Measurements from ENCODE around the gene NEAT1. TPM values are rescaled to one million over a fixed set of nuclear protein-coding genes. Genes with fewer than 3 reads are reported as not detected.
A peak's percentile ranks its signal among the peaks of the same experiment; 100 is the strongest.
"Not testable (repeated sequence)": the region's sequence is repeated elsewhere in the genome, so short reads cannot be mapped to it uniquely, and the experiment has no call there.

The NEAT1 gene
- polyA plus RNA-seq, 3 donors = 598 to 1,041 (median 691) TPM

DNA sequence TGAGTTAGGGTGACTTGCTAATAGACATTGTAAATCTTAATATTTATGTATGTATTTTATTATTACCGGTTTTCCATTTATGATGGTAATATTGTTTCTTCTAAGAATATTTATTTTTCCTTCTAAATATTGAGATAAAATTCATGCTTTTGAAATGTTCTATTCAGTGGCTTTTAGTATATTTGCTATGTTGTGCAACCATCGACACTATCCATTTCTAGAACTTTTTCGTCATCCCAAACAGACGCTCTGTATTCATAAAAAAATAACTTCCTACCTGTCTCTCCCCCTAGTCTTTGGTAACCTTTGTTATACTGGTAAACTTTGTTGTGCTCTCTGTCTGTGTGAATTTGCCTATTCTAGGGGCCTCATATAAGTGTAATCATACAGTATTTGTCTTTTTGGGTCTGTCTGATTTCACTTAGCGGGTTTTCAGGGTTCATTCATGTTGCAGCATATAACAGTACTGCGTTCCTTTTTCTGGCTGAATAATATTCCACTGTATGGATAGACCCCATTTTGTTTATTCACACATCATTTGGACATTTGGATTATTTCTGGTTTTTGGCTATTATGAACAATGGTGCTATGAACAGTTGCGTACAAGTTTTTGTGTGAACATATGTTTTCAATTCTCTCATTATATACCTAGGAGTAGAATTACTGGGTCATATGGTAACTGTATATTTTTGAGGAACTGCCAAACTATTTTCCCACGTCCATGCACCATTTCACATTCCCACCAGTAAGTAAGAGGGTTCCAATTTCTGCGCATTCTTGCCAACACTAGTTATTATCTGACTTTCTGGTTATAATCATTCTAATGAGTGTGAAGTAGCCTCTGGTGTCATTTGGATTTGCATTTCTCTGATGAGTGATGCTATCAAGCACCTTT, 15.9 kb downstream of the NEAT1 start:
- H3K27ac ChIP-seq (ENCODE audit: low read depth, low read length) = no peak overlapping the region
- 82 to 85% (median 82%) methylated on average over 9 of the region's 9 CpGs for WGBS, 3 donors

DNA sequence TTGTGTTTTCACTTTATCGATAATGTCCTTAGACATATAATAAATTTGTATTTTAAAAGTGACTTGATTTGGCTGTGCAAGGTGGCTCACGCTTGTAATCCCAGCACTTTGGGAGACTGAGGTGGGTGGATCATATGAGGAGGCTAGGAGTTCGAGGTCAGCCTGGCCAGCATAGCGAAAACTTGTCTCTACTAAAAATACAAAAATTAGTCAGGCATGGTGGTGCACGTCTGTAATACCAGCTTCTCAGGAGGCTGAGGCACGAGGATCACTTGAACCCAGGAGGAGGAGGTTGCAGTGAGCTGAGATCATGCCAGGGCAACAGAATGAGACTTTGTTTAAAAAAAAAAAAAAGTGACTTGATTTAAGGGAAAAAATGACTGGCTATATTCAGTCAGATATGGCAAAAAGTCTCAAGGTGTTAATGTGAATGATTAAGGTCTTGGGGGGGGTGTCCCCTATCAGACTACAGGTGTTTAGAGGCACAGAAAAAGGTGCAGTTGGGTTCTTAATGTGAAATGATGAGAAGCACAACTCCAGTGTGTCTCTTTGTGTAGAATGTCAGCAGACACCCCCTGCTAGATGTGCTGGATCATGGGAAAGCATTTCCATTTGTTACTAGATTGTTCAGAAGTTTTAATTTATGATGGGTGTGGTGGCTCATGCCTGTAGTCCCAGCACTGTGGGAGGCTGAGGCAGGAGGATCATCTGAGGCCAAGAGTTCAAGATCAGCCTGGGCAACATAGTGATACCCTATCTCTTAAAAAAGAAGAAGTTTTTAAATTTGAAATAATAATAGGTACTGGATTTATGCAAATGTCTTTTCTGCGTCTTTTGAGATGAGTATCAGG, 17.0 kb downstream of the NEAT1 start:
- H3K27ac ChIP-seq (ENCODE audit: low read depth, low read length) = no peak overlapping the region
- WGBS, 3 donors = 85 to 90% (median 88%) methylated on average over 7 of the region's 7 CpGs

DNA sequence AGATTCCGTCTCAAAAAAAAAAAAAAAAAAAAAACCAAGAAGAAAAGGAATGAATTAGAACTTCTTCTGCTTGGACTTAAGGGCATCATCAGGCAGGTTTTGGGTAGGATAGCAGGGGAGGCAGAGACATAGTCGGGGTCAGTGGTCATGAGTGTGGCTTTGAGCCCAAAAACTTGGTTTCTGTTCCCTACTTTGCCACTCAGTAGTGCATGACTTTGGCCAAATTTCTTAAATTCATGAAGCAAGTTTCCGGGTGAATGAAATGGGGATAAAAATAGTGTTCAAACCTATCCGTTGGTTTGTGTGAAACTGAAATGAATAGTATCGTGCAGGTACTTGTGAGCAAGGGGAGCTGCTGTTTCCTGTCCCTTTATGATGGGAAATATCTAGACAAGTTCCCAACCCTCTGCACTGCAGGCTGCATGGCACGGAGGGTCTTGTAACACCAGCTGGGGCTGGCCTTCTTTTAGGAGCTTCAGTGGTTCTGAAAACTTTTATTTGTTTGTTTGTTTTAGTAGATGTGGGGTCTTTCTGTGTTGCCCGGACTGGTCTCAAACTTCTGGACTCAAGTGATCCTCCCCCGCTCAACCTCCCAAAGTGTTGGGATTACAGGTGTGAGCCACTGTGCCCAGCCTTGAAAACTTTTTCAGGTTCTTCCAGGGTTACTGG, 18.4 kb downstream of the NEAT1 start:
- 63 to 85% (median 66%) methylated on average over 8 of the region's 8 CpGs for WGBS, 3 donors
- no peak overlapping the region for H3K27ac ChIP-seq (ENCODE audit: low read depth, low read length)

DNA sequence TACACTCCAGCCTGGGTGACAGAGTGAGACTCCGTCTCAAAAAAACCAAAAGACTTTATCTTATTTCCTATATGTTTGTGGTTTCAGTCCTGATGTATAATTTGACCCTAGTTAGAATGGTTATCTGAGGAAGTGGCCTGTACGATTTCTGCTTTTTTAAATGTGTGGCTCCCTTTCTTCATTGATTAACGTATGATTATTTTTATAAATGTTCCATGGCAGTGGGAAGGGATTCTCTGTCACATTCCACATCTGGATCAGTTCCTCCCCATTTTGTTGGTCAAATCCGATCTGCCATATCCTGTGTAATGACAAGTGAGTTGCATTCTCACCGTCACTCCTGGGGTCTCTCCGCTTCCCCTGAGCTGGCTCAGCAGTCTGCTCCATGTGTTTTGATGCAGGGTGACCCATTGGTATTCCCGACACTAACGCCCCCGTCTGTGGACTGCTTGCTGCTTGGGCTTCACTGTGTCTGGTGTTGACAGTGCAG, 20.3 kb downstream of the NEAT1 start:
- 48 to 73% (median 53%) methylated on average over 9 of the region's 9 CpGs for WGBS, 3 donors

DNA sequence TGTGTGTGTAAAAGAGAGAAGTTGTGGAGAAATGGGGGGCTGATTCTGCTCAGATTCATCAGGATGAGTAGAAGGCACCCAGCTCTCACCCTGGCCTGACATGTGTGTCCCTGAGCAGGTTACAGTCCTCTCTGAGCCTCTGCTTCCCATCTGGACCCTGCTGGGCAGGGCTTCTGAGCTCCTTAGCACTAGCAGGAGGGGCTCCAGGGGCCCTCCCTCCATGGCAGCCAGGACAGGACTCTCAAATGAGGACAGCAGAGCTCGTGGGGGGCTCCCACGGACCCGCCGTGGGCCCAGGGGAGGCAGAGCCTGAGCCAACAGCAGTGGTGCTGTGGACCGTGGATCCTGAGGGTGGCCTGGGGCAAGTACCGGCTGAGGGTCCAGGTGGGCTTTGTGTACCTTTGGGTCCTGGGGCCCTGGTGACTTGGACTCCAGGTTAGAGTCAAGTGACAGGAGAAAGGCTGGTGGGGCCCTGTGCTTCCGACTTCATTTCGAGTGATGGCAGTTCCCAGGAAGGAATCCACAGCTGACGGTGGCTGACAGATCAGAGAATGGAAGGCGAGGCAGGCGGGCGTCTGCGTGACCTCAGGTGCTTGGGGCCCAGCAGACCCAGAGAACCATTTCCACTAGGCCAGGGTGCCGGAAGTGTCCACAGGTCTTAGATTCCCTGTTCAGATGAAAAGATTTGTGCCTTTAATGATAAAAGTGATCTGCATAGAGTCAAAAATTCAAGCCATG, 21.9 kb downstream of the NEAT1 start:
- no peak overlapping the region for H3K27ac ChIP-seq (ENCODE audit: low read depth, low read length)
- 79 to 90% (median 87%) methylated on average over 12 to 14 of the region's 14 CpGs for WGBS, 3 donors

More for the DNA sequence above, 20.3 kb downstream of the NEAT1 start:
- no peak overlapping the region for H3K27ac ChIP-seq (ENCODE audit: low read depth, low read length)

DNA sequence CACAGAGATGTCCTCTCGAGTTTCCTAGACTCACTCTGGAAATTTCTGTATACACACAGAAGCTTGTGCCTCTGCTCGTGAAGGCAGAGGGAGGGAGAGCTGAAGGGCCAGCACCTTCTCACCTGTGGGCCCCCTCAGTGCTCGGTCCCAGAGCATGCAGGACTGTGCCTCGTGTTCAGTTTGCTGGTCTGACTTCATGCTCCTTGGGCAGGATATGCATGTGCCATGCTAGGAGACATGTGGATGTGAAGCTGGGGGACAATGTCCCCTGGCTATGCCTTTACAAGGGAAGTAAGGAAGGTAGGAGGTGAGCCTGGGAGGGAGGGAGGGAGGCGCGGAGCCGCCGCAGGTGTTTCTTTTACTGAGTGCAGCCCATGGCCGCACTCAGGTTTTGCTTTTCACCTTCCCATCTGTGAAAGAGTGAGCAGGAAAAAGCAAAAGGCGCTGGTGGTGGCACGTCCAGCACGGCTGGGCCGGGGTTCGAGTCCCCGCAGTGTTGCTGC, 22.6 kb downstream of the NEAT1 start:
- H3K27ac ChIP-seq (ENCODE audit: low read depth, low read length) = no peak overlapping the region
- 85 to 89% (median 89%) methylated on average over 15 of the region's 15 CpGs for WGBS, 3 donors

DNA sequence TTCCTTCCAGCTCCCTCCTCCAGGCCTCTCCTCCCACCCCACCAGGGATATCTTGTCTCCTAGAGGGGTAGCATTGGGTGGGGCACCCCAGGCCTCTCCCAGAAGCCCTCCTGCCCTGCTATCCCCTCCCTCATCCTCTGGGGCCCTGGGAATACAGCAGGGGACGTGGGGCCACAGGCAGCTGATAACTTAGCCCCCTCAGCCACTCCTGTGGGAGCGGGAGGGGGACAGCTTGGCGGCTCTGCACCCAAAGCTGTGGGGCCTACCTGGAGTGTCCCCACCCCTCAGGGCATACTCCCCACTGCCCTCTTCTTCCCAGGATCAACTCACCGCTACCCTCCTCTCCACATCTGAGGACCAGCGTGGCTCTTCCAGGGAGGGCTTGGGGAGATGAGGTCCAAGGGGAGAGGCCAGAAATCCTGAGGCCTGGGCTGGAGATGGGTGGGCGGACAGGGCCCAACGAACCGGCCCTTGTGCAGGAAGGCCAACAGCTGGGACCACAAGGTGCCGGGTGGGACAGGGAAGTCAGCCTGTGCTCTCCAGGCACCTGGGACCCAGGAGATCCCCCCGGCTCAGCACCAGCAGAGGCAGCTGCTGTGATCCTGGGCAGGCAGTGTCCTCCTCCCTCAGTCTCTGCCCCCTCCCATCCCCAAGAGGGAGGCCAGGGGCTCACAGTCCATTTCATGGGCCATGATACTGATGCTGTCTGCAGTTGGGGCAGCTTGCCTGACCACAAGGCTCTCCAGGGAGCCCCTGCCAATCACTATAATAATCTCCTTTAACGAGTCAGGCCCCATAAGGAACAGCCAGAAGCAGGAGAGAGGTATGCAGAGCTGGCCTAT, 23.2 kb downstream of the NEAT1 start:
- H3K27ac ChIP-seq (ENCODE audit: low read depth, low read length) = no peak overlapping the region
- WGBS, 3 donors = 71 to 76% (median 75%) methylated on average over 5 to 11 of the region's 11 CpGs

DNA sequence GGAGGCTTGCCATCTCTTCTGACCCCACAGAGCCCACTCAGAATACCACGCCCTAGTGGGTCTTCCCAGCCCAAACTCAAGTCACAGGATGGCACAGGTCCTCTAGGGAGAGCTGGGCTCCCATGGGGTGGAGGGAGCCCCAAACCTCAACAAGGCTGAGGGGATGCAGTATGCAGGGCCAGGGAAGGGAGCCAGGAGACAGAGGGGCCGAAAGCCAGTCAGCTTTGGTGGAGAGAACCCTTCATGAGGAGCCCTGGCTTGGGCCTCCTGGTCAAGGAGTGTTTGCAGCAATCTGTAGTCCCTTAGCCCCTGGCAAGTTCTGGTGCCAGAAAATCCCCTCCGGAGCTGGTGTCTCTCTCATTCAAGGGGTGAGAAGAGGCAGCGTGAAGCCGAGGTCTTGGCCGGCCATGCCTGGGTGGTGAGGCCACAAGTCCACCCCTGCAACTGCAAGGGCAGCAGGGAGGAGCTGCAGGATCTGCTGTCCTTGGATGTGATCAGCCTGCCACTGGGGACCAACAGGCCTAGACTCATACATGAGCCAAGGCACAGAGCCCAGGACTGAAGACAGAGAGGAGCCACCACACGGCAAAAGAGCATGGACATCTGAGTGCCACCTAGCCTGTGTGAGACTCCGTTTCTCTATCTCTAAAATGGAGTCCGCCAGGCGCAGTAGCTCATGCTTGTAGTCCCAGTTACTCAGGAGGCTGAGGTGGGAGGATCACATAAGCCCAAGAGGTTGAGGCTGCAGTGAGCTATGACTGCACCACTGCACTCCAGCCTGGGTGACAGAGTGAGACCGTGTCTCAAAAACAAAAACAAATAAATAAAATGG, 24.1 kb downstream of the NEAT1 start:
- H3K27ac ChIP-seq (ENCODE audit: low read depth, low read length) = no peak overlapping the region
- WGBS, 3 donors = 70 to 78% (median 77%) methylated on average over 11 of the region's 11 CpGs

DNA sequence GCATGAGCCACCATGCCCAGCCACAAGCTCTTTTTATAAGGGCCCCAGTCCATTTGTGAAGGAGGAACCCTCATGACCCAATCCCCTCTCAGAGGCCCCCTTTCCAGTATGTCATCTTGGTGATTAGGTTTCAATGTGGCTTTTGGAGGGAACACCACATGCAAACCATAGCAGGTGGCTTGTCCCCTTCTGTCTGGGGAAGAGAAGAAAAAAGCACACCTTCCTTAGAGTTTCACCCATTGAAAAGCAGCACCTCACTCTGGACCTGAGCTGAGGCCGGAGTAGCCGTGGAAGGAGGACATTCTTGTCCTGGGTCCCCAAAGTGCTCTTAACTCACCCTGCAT, 25.4 kb downstream of the NEAT1 start:
- H3K27ac ChIP-seq (ENCODE audit: low read depth, low read length) = no peak overlapping the region
- 89 to 94% (median 89%) methylated on average over 2 of the region's 2 CpGs for WGBS, 3 donors

DNA sequence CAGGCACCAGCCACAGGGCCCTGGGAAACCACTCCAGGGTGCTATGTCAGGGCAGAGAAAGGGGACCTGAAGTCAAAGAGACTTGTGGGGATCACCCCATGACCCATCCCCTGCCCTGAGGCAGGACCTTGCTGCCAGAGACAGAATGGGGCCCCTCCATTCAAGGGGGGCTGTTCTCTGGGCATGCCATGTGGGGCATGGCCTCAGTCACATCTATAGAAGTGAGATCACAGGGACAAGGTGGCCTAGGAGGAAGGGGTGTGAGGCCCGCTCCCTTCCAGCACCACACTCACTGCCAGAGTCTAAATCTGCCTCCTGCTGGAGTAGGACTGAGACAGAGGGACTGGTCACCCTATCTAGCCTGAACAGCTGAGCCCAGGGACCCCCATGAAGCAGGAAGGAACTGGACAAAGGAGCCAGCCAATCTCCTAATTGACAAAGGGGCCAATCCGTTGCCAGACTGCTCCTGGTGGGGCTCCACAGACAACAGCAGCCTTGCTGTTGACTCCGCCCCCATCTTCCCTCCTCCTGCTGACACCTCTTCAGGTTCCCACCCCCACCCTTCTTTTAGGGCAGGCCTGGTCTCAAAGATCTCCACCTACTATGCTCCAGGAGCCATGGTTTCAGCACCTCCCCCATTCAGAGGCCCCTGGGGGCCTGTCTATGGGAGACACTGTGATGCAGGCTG, 26.0 kb downstream of the NEAT1 start:
- 74 to 79% (median 79%) methylated on average over 3 of the region's 3 CpGs for WGBS, 3 donors

DNA sequence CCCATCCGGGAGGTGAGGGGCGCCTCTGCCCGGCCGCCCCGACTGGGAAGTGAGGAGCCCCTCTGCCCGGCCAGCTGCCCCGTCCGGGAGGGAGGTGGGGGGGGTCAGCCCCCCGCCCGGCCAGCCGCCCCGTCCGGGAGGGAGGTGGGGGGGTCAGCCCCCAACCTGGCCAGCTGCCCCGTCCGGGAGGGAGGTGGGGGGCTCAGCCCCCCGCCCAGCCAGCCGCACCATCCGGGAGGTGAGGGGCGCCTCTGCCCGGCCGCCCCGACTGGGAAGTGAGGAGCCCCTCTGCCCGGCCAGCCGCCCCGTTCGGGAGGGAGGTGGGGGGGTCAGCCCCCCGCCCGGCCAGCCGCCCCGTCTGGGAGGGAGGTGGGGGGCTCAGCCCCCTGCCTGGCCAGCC, 28.7 kb downstream of the NEAT1 start:
- 92 to 98% (median 97%) methylated on average over 5 to 18 of the region's 30 CpGs for WGBS, 3 donors
- not testable (repeated sequence) for H3K27ac ChIP-seq (ENCODE audit: low read depth, low read length)

More for the DNA sequence above, 26.0 kb downstream of the NEAT1 start:
- H3K27ac ChIP-seq (ENCODE audit: low read depth, low read length) = no peak overlapping the region

DNA sequence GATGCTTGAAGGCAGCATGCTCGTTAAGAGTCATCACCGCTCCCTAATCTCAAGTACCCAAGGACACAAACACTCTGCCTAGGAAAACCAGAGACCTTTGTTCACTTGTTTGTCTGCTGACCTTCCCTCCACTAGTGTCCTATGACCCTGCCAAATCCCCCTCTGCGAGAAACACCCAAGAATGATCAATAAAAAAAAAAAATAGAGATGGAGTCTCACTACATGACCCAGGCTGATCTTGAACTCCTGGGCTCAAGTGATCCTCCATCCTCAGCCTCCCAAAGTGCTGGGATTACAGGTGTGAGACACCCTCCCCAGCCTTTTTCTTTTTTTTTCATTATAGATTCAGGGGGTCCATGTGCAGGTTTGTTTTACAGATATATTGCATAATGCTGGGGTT, 29.7 kb downstream of the NEAT1 start:
- H3K27ac ChIP-seq (ENCODE audit: low read depth, low read length) = not testable (repeated sequence)
- 44 to 83% (median 61%) methylated on average over 1 to 3 of the region's 3 CpGs for WGBS, 3 donors

DNA sequence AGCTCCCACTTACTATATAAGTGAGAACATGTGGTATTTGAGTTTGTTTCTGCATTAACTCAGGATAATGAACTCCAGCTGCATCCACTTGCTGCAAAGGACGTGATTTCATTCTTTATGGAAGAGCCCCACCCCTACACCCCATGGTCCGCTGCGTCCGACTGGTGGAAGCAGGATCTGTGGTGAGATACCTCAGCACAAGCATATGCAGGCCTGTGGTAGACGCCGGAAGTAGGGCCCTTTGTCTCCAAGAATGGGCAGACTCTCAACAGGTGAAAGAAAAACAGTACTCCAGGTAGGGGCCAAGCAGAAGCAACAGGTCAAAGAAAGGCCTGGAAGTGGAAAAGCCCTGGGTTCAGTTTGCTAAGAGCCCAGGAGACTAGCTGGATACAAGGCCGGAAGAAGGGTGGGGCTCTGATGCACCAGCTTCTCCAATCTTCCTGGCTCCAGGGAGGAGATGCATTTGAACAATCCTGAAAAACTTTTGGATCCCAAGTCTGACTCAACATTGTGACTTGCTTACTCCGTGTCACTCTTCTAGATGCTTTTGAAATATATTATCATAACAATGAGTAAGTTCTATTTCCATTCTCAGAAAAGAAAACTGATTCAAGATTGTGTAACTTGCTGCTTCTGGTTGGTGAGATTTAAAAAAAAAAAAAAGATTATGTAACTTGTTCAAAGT, 30.4 kb downstream of the NEAT1 start:
- WGBS, 3 donors = 58 to 85% (median 60%) methylated on average over 8 of the region's 8 CpGs
- H3K27ac ChIP-seq (ENCODE audit: low read depth, low read length) = no peak overlapping the region

DNA sequence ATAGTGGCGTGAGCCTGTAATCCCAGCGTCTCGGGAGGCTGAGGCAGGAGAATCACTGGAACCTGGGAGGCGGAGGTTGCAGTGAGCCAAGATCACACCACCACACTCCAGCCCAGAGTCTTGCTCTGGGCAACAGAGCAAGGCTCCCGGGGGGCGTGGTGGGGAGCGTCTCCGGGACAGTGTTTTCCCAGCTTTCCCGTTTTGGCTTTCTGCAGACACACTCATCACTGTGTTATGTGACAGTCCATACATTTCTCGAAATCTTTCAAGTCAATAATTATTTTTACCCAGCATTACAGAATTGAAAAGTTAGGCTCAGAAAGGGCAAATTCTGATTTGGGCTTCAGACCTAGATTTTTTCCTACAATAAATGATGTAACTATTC, 31.7 kb downstream of the NEAT1 start:
- H3K27ac ChIP-seq (ENCODE audit: low read depth, low read length) = peak overlapping the region; percentile 38
- 54 to 81% (median 64%) methylated on average over 10 of the region's 10 CpGs for WGBS, 3 donors

DNA sequence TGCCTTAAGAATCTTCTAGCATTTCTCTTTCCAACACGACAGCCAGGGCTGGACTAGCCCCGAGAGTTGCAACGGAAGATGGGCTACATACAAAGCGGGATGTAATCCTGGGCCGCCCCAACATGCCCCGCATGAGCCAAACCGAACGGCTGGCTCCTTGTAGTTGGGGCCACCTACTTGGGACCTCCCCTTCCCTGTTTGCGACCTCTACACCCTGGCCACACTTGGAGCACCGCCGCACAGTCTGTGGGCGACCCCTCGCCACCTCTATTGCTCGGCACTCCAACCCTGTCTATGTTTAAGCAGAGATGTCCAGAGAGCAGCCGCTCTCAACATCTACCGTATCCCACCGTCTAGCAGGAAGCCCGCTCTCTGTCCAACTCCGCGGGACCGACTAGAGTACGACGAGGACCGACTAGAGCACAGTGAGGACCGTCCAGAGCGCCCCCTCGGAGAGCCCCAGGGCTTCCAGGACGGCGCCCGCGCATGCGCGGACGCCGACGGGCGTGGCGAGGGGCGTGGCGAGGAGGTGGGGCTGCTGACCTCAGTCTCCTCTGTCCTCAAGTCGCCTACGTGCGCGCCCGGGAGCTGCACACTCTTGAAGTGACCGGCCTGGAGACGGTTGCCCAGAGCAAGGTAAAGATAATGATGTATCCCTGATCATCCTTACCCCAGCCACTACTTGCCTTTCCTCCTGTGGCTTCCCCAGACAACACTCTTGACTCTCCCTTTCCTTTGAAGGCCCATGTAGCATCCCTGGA, 32.3 kb downstream of the NEAT1 start:
- WGBS, 3 donors = 3 to 4% (median 3%) methylated on average over 44 to 47 of the region's 47 CpGs
- H3K27ac ChIP-seq (ENCODE audit: low read depth, low read length) = peak overlapping the region; percentile 38

All from adipose tissue (tissue), 3 donors.